ENCODE data around the gene EHMT1. TPM values are rescaled to one million over a fixed set of nuclear protein-coding genes. Genes with fewer than 3 reads are reported as not detected.

Gene EHMT1
- total RNA-seq, 1 donor = 56.6 TPM

DNA sequence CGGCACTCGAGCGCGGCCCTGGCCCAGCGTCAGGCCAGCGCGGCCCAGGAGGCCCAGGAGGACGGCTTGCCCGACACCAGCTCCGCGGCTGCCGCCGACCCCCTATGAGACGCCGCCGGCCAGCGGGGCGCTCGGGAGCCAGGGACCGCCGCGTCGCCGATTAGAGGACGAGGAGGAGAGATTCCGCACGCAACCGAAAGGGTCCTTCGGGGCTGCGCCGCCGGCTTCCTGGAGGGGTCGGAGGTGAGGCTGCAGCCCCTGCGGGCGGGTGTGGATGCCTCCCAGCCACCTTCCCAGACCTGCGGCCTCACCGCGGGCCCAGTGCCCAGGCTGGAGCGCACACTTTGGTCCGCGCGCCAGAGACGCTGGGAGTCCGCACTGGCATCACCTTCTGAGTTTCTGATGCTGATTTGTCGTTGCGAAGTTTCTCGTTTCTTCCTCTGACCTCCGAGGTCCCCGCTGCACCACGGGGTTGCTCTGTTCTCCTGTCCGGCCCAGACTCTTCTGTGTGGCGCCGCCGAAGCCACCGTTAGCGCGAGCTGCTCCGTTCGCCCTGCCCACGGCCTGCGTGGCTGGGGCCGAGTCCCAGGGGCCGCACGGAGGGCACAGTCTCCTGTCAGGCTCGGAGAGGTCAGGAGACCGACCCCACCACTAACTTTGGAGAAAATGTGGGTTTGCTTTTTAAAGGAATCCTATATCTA, 216.2 kb downstream of the EHMT1 start:
- Histone ChIP-seq H3K9me3 (ENCODE audit: low read depth, low read length) (no peaks in the 10 kb centered on the region), H3K27me3 (ENCODE audit: insufficient read depth, low read length) (no peaks in the 10 kb centered on the region), H3K4me1 (ENCODE audit: insufficient read depth, low read length) (no peaks in the 10 kb centered on the region), H3K4me3 (ENCODE audit: low read length) (no peak overlapping the region)

DNA sequence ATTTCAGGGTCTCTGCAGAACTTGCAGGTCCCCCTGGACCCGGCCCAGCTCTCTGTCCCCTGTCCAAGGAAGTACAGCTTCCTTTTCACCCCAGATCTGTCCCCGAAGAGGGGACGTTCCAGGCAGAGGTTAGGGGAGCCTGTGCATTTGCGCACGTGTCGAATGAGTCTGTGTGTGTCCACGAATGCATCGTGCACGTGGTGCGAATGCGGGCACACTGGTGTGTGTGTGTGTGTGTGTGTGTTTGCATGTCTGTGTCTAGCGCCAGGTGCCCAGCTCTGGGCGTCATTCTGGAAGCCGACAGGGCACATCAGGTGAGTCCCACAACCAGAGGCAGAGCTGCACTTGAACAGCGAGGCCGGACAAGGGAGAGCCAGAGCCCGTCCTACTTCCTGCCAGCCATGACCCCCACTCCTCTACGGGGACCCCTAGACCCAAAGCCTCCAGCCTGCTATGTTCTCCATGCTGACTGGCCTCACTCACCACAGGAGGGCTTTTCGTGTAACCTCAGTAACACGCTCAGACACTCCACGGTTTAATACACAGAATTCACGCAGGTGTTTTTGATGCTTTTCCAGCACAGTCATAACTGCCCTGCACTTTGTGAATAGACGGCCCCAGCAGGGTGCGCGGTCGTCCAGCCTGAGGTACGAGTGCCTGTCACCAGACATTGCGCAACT, 217.5 kb downstream of the EHMT1 start:
- no peaks in the 10 kb centered on the region for H3K4me1 ChIP-seq (ENCODE audit: insufficient read depth, low read length)
- no peaks in the 10 kb centered on the region for H3K9me3 ChIP-seq (ENCODE audit: low read depth, low read length)
- no peak overlapping the region for H3K4me3 ChIP-seq (ENCODE audit: low read length)
- H3K27me3 ChIP-seq (ENCODE audit: insufficient read depth, low read length) = no peaks in the 10 kb centered on the region

DNA sequence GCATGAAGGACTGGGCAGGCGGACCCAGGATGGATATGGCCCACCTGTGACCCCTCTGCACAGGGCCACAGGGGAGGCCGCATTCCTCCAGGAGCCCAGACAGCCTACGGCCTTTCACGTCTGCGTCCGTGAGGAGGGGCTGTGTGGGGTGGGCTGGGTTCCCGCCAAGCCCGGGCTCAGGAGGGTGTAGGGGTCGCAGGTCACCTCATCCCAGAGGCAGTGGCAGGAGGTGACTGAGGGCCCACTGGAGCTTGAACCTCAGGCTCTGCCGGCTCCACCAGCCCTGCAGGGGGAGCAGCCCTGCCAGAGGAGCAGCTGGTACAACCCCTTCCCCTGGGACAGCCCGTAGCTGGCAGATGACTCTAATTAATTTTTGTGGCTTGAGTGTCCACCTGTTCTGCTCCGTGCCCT, 218.0 kb downstream of the EHMT1 start:
- Histone ChIP-seq H3K9me3 (ENCODE audit: low read depth, low read length) (no peaks in the 10 kb centered on the region), H3K4me3 (ENCODE audit: low read length) (no peak overlapping the region), H3K27me3 (ENCODE audit: insufficient read depth, low read length) (no peaks in the 10 kb centered on the region), H3K4me1 (ENCODE audit: insufficient read depth, low read length) (no peaks in the 10 kb centered on the region)

DNA sequence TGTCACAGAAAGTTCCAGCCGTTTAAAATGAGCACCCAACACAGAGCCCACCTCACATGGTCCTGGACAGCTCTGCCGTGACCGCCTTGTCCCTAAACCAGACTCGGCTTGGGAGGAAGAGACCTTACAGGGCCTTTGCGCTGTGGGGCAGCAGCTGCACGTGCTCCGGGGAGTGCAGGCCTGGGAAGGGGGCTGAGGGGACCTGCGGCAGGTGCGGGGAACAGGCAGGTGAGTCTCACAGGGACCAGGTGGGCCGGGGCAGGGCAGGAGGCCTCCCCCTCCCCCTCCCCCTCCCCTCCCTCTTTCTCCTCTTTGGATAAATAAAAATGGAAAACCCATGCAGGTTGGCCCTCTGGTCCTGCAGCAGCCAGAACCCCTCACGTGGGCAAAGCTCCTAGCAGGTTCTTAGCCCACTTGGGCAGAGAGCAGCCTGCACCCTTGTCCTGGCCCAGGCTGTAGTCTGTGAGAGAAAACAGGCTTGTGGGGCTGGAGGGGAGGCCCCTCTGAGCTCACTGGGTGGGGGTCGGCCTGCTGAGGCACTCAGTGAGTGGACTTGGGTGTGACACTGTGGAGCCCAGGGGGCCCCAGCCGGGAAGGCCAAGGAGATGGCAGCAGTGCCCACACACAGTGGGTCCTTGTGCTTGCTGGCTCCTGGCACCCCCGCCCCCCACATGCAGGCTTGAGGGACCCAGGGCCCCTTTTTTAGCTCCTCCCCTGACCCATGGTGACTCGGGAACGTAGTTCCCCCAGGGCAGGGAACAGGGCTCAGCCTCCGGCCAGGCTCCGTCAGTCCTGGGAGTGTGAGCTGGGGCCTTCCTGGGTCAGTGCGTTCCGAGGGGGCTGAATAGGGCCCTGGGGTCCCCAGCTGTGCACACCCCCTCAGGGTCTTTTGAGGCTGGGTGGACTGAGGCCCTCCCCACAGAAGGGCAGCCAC, 218.8 kb downstream of the EHMT1 start:
- Histone ChIP-seq H3K4me3 (ENCODE audit: low read length) (no peak overlapping the region), H3K9me3 (ENCODE audit: low read depth, low read length) (no peaks in the 10 kb centered on the region), H3K27me3 (ENCODE audit: insufficient read depth, low read length) (no peaks in the 10 kb centered on the region), H3K4me1 (ENCODE audit: insufficient read depth, low read length) (no peaks in the 10 kb centered on the region)

DNA sequence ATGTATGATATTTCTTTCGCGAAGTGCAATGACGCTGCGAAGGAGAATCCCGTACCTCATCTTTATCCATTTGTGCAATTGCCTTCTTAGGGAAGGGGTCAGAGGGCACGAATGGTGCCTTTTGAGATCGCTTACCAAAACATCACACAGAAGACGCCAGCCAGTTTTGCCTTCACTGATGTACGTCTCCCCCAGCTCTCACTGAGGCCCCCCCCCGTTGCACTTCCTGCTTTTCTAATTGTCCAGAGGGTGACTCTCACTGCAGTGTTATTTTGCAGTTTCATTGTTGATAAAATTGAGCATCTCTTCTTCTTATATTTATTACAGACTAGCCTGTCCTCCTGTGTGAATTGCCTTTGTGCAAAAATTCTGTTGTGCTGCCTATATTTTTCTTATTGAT, 219.8 kb downstream of the EHMT1 start:
- no peaks in the 10 kb centered on the region for H3K4me1 ChIP-seq (ENCODE audit: insufficient read depth, low read length)
- no peaks in the 10 kb centered on the region for H3K9me3 ChIP-seq (ENCODE audit: low read depth, low read length)
- H3K4me3 ChIP-seq (ENCODE audit: low read length) = no peak overlapping the region
- H3K27me3 ChIP-seq (ENCODE audit: insufficient read depth, low read length) = no peaks in the 10 kb centered on the region

DNA sequence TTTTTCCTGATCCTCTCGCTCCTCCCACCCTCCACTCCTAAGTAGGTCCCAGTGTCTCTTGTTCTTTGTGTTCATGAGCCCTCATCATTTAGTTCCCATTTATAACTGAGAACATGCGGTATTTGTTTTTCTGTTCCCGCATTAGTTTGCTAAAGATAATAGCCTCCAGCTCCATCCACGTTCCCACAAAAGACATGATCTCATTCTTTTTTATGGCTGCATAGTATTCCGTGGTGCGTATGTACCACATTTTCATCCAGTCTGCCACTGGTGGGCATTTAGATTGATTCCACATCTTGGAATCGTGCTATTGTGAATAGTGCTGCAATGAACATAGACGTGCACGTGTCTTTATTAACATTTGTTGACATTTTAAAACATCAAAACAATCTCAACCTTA, 224.6 kb downstream of the EHMT1 start:
- no peaks in the 10 kb centered on the region for H3K4me1 ChIP-seq (ENCODE audit: insufficient read depth, low read length)

DNA sequence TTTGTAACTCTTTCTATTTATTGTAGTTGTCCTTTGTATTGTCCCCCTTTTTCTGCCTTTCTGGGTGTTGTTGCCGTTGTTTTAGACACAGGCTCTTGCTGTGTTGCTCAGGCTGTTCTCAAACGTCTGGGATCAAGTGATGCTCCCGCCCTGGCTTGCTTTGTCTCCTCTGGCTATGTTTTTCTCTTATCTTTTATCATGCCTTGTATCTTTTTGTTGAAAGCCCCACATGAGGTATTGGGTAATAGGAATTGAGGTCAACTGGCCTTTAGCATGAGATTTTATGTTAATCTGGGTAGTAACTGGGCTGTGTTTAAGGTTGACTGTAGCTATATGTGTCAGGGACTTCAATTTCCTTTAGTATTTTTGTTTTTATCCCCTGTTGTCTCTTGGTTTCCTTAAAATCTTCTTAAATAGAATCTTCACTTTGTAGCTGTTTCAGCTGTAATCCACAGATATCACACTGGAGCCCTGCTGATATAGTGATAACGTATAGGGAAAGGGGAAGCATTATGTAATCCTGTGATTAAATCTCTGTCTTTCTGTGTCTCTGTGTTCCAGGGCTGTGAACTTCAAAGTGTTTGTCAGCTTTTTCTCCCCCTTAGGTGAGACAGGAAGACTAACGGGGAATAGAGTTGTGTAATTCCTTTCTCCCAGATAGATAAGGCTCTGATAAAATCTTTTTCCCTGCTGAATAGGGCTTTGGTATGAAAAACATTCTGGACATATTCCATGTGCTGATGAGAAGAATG, 232.9 kb downstream of the EHMT1 start:
- H3K4me1 ChIP-seq (ENCODE audit: insufficient read depth, low read length) = no peaks in the 10 kb centered on the region
- H3K9me3 ChIP-seq (ENCODE audit: low read depth, low read length) = no peaks in the 10 kb centered on the region
- H3K4me3 ChIP-seq (ENCODE audit: low read length) = no peak overlapping the region
- H3K27me3 ChIP-seq (ENCODE audit: insufficient read depth, low read length) = no peaks in the 10 kb centered on the region

More for the DNA sequence above, 224.6 kb downstream of the EHMT1 start:
- no peaks in the 10 kb centered on the region for H3K27me3 ChIP-seq (ENCODE audit: insufficient read depth, low read length)
- no peak overlapping the region for H3K4me3 ChIP-seq (ENCODE audit: low read length)
- H3K9me3 ChIP-seq (ENCODE audit: low read depth, low read length) = no peaks in the 10 kb centered on the region

DNA sequence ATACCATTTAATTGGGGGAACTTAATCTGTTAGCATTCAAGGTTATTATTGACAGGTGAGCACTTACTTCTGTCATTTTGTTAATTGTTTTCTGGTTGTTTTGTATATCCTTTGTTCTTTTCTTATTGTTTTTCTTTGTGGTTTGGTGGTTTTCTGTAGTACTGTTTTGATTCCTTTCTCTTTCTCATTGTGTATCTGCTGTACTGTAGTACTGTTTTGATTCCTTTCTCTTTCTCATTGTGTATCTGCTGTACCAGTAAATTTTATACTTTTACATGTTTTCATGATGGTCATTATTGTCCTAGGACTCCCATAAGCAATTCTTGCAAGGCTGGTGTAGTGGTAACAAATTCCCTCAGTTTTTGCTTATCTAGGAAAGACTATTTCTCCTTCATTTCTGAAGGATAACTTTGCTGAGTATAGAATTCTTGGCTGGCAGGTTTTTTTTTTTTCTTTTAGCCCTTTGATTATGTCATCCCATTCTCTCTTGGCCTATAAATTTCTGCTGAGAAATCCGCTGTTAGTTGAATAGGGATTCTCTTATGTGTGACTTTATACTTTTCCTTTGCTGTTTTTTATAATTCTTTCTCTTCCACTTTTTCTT, 234.7 kb downstream of the EHMT1 start:
- no peak overlapping the region for H3K4me3 ChIP-seq (ENCODE audit: low read length)
- H3K4me1 ChIP-seq (ENCODE audit: insufficient read depth, low read length) = no peaks in the 10 kb centered on the region
- no peaks in the 10 kb centered on the region for H3K27me3 ChIP-seq (ENCODE audit: insufficient read depth, low read length)
- H3K9me3 ChIP-seq (ENCODE audit: low read depth, low read length) = no peaks in the 10 kb centered on the region

DNA sequence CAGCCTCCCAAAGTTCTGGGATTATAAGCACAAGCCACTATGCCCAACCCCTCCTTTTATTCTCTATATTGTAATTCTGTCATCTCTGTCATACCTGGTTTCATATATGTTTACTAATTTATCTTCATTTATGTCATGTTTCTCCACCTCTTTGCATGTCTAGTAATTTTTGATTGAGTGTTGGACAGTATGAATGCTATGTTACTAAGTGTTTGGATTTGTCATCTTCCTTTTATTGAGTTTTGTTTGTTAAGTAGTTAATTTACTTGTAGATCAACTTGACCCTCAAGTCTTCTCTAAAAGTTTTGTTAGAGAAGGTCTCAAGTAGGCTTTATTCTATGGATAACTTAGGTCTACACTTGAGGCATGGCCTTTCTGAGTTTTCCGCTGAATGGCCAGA, 241.6 kb downstream of the EHMT1 start:
- no peaks in the 10 kb centered on the region for H3K4me1 ChIP-seq (ENCODE audit: insufficient read depth, low read length)

DNA sequence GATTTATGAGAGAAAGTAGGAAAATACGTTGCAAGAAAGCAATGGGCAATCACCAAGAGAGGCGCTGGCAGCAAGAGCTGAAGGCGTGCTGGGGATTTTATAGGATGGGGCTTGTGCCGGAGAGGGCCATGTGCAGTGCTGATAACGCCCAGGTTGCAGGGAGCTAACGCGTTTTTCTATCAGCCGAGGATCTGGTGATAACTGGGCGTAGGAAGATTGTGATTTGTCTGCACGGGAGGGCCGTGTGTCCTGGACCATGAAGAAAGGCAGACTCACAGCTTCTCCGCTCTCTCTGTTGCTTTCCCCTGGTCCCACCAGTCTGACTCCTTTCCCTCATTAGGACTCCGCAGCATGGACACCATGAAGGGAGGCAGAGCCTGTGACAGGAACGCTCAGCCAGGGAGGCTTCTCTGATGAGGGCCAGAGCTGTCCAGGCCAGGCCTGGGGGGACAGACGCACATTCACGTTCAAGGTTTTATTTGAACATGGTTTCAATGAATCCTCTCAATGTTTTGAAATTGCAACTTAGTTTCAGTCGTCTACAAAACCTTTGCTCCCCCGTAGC, 246.9 kb downstream of the EHMT1 start:
- peaks cover 2% of the 10 kb centered on the region for H3K9me3 ChIP-seq (ENCODE audit: low read depth, low read length)
- no peak overlapping the region for H3K4me3 ChIP-seq (ENCODE audit: low read length)
- peaks cover 3% of the 10 kb centered on the region for H3K27me3 ChIP-seq (ENCODE audit: insufficient read depth, low read length)
- no peaks in the 10 kb centered on the region for H3K4me1 ChIP-seq (ENCODE audit: insufficient read depth, low read length)

More for the DNA sequence above, 241.6 kb downstream of the EHMT1 start:
- H3K9me3 ChIP-seq (ENCODE audit: low read depth, low read length) = peaks cover 6% of the 10 kb centered on the region
- no peaks in the 10 kb centered on the region for H3K27me3 ChIP-seq (ENCODE audit: insufficient read depth, low read length)
- H3K4me3 ChIP-seq (ENCODE audit: low read length) = no peak overlapping the region

DNA sequence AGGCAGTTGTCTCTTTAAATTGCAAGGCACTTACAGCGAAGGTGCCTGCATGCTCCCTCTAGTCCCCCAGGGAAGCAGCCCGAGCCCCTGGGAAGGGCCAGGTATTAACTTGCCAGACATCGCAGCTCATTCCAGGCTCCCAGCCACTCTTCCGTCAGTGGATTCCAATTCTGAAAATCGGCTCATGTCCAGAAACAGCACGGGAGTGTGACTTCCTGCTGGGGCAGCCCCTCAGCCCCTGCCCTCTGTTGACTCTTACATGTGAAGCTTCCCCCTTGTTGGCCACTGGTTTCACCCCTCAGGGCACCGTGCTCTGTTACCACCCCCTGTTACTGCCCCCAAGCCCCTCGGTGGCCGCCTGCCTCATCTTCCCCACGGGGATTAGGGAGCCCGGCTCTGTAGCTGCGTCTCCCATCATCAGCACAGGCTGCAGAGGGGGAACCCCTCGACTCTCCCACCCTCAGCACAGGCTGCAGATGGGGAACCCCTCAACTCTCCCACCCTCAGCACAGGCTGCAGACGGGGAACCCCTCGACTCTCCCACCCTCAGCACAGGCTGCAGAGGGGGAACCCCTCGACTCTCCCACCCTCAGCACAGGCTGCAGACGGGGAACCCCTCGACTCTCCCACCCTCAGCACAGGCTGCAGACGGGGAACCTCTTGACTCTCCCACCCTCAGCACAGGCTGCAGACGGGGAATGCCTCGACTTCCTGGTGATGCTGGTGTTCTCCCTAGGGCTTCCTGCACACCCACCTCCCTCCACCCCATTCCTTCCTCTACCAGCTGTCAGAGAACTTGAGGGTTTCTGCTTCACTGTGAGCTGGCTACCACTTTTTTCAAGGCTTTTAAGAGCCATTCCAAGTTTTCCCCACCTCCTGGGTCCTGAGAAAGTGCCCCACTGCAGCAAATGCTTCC, 247.7 kb downstream of the EHMT1 start:
- Histone ChIP-seq H3K4me3 (ENCODE audit: low read length) (no peak overlapping the region), H3K9me3 (ENCODE audit: low read depth, low read length) (no peaks in the 10 kb centered on the region), H3K4me1 (ENCODE audit: insufficient read depth, low read length) (no peaks in the 10 kb centered on the region), H3K27me3 (ENCODE audit: insufficient read depth, low read length) (peaks cover 3% of the 10 kb centered on the region)

DNA sequence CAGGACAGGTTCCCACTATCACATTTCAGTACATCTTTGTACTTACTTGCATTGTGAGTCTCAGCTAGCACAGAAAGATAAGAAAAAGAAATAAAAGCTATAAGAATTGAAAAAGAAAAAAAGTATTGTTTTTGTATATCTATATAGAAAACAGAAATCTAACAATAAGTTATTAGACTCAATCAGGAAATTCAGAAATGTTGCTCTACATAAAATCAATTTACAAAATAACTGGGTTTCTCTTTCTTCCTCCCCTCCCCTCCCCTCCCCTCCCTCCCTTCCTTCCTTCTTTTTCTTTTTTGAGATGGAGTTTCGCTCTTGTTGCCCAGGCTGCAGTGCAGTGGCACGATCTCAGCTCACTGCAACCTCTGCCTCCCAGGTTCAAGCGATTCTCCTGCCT, 251.6 kb downstream of the EHMT1 start:
- H3K9me3 ChIP-seq (ENCODE audit: low read depth, low read length) = no peaks in the 10 kb centered on the region
- H3K27me3 ChIP-seq (ENCODE audit: insufficient read depth, low read length) = peaks cover 3% of the 10 kb centered on the region
- no peak overlapping the region for H3K4me3 ChIP-seq (ENCODE audit: low read length)
- H3K4me1 ChIP-seq (ENCODE audit: insufficient read depth, low read length) = no peaks in the 10 kb centered on the region

DNA sequence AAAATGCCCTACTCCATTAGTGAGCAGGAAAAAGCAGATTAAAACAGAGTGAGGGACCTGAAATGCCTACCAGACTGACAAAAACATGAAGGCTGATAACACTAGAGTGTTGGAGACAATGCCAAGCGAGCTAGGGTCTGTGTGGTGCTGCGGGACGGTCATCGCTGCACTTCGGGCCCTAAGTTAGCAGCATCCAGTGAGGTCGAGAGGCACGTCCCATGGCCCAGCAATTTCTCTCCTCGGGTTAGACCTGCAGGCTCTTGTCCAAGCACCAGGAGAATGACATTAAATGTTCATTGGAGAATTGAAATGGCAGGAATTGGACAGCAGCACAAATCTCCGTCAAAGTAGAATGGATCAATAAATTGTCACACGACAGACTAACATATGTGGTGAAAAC, 253.5 kb downstream of the EHMT1 start:
- peaks cover 13% of the 10 kb centered on the region for H3K27me3 ChIP-seq (ENCODE audit: insufficient read depth, low read length)
- H3K9me3 ChIP-seq (ENCODE audit: low read depth, low read length) = no peaks in the 10 kb centered on the region
- H3K4me3 ChIP-seq (ENCODE audit: low read length) = no peak overlapping the region
- H3K4me1 ChIP-seq (ENCODE audit: insufficient read depth, low read length) = no peaks in the 10 kb centered on the region

Measured in mononuclear cell (primary cell).